ENCODE measurements around the gene RAE1.

DNA sequence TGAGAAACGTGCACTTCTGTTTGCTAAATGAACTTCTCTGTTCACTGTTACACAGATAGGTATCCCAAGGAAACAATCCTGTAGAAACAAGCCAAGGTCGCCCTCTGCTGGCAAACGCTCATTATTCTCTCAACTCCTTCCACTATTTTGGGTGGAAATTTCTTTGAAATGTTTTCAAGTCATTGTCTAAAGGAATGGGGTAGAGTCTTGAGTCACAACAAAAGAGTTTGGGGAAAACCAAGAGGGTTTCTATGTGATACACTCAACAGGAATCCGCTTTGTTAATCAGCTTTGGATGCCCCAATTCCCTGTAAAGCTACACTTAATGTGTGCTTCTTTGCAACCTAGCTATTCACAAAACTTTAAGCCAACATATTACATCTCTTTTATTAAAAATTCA is 4.6 kb upstream of the RAE1 start:
- TF ChIP-seq, protein P1, sequence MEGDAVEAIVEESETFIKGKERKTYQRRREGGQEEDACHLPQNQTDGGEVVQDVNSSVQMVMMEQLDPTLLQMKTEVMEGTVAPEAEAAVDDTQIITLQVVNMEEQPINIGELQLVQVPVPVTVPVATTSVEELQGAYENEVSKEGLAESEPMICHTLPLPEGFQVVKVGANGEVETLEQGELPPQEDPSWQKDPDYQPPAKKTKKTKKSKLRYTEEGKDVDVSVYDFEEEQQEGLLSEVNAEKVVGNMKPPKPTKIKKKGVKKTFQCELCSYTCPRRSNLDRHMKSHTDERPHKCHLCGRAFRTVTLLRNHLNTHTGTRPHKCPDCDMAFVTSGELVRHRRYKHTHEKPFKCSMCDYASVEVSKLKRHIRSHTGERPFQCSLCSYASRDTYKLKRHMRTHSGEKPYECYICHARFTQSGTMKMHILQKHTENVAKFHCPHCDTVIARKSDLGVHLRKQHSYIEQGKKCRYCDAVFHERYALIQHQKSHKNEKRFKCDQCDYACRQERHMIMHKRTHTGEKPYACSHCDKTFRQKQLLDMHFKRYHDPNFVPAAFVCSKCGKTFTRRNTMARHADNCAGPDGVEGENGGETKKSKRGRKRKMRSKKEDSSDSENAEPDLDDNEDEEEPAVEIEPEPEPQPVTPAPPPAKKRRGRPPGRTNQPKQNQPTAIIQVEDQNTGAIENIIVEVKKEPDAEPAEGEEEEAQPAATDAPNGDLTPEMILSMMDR (IDR thresholded peaks at IDR 0.05): peak; percentile 48 to 78 (median 72)
- TF ChIP-seq POLR2A (IDR thresholded peaks at IDR 0.05): no peak
